ENCODE data around the gene ATG10. TPM values are rescaled to one million over a fixed set of nuclear protein-coding genes. Genes with fewer than 3 reads are reported as not detected.
"Not testable (repeated sequence)": the region's sequence is repeated elsewhere in the genome, so short reads cannot be mapped to it uniquely, and the experiment has no call there.

Gene ATG10
- total RNA-seq, 2 donors from 2014 or later: 4.5 to 7.3 TPM

DNA sequence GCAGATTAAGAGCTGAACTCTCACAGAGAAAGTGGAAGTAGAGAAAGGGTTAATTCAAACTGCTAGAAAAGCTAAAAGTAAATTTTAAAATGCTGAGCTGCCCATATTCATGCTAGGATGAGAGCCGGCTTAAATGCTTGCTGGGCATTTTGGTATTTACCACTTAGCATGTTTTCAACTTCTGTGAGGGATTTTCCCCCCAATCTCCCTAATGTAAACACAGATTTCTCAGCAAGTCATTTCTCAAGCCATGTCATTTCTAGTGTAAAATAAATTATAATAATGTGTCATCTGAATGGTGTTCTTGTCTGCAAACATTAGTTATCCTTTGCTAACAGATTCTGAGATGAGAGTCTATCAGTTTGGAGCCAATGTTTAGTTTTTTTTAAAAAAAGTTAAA lies 284.0 kb downstream of the ATG10 start:
- peak in 1 of 2 donors; percentile 34 for ATAC-seq
- no peaks in the 10 kb centered on the region for H3K36me3 Mint-ChIP-seq
- DNase-seq (ENCODE audit: low spot score in 2 of 2): no peak
- H3K27ac Mint-ChIP-seq: no peak overlapping the region
- no peaks in the 10 kb centered on the region for H3K9me3 Mint-ChIP-seq

DNA sequence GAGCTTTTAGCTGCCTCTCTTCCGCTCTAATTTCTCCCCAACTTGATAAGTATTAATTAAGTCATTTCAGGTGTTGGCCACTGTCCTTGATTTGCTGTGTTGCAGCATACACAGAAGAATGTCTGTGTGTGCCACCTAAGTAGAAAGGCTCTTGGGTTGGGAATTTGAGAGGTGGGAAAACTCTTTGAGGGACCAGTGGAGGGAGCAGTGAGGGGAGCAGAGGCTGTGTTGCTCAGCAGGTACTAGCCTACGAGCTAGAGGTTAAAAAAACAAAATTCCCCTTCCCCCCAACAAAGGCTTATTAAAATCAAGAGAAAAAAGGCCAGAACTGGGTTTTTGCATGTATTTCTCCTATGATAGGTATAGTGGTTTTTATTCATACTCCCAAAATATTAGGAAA lies 285.4 kb downstream of the ATG10 start:
- H3K9me3 Mint-ChIP-seq: no peaks in the 10 kb centered on the region
- no peak overlapping the region for H3K27ac Mint-ChIP-seq
- ATAC-seq: no peak

DNA sequence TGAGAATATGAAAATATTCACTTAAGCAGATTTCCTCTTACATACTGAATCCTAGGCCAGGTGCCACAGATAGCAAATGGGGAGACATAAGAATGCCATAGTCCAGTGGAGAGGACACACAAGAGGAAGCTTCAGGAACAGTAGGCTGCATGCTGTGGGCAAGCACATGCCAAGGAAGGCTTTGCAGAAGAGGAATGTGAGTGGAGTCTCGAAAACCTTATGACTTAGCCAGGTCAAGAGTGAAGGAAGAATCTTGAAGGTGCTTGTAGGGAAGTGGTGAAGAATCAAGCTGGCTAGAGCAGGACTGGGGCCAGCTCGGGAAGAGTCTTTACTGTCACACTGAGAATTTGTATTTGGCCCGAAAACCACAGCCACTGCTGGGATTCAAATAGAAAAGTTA lies 285.9 kb downstream of the ATG10 start:
- DNase-seq (ENCODE audit: low spot score in 2 of 2): no peak
- no peaks in the 10 kb centered on the region for H3K36me3 Mint-ChIP-seq
- ATAC-seq: no peak
- no peaks in the 10 kb centered on the region for H3K9me3 Mint-ChIP-seq
- no peak overlapping the region for H3K27ac Mint-ChIP-seq

More for the DNA sequence above, 285.4 kb downstream of the ATG10 start:
- H3K36me3 Mint-ChIP-seq: no peaks in the 10 kb centered on the region
- DNase-seq (ENCODE audit: low spot score in 2 of 2): no peak

DNA sequence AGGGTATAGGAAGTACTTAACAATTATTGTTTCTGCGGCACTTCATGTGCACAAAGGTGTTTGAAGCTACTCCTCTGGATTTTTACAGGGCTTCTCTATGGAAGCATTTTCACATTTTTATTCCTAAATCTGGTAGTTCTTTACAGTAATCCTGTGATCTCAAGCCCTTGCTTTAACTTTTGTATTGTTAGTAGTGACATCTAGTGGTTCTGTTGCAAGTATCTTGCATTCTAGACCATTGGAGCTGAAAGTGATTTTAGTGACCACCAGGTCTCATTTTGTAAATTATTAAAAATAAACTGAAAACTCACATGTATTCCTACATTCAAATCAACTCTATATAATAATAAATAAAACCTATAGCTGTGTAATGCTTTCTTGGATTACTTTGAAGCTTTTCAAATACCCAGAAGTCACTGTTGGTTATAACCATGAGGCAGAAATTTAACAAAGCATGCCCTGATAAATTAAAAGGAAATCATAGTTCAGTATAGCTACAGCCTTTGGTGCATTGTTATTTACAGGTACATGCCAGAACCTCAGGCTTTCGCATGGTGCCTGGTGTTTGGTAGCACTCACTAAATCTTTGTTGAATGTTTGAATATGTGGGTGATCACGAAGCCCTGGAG lies 287.5 kb downstream of the ATG10 start:
- no peak for ATAC-seq
- Mint-ChIP-seq H3K27ac (no peak overlapping the region), H3K36me3 (no peaks in the 10 kb centered on the region), H3K9me3 (no peaks in the 10 kb centered on the region)
- no peak for DNase-seq (ENCODE audit: low spot score in 2 of 2)

DNA sequence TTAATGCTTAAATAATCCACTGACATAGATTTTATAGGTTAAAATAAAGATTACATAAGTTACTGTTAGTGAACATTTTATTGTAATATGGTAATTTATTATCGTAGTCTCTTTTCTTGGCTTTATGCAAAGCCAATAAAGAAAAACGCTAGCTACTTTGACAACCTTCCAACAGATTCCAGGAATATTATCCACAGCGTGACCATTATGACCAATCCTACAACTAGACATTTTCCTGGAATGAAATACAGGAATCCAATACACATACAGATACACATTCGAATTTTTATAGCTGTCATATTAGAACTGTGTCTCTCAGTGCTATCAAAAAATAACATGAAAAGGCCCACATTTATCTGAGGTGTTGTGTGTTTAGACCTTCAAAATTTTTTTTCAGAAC lies 293.2 kb downstream of the ATG10 start:
- H3K9me3 Mint-ChIP-seq: no peaks in the 10 kb centered on the region
- no peak overlapping the region for H3K27ac Mint-ChIP-seq
- DNase-seq (ENCODE audit: low spot score in 2 of 2): no peak
- peaks cover 0 to 13% of the 10 kb centered on the region in 2 donors for H3K36me3 Mint-ChIP-seq
- no peak for ATAC-seq

DNA sequence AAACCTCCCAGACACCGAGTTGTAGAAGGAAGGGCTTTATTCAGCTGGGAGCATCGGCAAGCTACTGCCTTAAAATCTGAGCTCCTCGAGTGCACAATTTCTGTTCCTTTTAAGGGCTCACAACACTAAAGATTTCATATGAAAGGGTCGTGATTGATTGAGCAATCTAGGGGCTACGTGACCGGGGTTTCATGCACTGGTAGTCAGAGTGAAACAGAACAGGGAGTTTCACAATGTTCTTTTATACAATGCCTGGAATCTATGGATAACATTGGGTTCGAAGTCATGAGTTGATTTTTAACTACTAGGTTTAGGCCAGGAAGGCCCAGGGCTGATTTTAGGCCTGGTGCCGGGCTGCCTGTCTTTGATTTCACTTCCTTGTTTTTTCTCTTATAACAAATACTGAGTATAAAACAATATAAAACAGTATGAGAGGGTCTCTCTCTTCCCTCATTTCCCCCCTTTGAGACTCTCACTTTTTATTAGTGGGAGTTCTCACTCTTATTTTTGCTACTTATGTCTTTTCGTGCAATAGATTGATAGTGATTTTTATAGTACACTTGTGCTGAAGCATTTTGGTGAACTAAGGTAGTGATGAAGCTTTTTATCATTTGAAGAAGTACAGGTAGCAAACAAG lies 295.6 kb downstream of the ATG10 start:
- H3K27ac Mint-ChIP-seq; DNase-seq (ENCODE audit: low spot score in 2 of 2); H3K9me3 Mint-ChIP-seq; ATAC-seq: not testable (repeated sequence)
- H3K36me3 Mint-ChIP-seq: peaks cover 2 to 15% of the 10 kb centered on the region in 2 donors

DNA sequence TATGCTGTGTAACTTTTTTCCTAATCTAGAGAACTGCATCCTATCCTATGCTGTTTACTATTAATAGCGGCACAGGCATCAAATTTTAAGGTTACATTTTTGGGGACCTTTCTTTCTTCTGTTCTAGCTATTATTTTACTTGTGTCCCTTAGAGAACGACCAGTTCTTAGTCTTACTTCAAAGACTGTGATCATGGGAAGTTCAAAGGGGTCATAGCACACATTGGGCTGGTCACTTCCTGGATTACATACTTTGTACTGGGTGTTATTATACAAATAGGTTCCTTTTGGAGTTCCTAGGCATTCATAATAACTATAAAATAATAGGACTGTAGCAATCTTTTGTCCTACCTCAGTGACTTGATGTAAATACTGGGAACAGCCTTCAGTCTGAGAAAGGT lies 297.5 kb downstream of the ATG10 start:
- not testable (repeated sequence) for H3K27ac Mint-ChIP-seq; H3K9me3 Mint-ChIP-seq; DNase-seq (ENCODE audit: low spot score in 2 of 2); ATAC-seq
- H3K36me3 Mint-ChIP-seq: peaks cover 15 to 24% of the 10 kb centered on the region in 2 donors

DNA sequence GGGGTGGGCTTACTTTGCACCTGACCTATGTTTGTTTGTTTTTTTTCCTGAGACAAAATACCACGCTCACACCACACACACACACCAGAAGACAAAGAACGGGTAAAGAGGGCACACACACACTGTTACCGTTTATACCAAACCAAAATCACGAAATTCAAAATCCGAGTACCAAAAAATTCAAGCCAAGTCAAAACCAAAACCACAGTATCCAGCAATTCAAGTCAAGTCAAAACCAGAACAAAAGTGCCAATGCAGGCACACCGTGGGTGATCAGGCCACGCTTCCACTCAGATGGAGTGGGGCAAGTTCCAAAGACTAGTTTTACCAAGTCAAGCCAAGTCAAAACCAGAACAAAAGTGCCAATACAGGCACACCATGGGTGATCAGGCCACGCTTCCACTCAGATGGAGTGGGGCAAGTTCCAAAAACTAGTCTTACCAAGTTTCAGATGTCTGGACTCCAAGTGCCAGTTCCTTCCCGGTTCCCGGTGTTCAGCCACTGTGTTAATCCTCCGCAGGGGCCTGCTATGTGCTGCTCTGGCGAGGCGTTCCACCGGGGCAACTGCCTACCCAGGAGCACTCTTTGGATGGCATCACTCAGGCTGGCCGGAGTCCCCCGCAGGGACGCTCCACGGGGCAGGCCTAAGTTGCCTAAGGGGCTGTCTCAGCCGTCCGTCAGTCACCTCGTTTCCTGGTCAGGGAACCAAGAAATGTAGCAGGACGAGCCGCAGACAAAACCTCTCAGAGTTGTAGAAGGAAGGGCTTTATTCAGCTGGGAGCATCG lies 300.9 kb downstream of the ATG10 start:
- H3K9me3 Mint-ChIP-seq; DNase-seq (ENCODE audit: low spot score in 2 of 2); ATAC-seq: not testable (repeated sequence)
- peak overlapping the region in 1 of 2 donors; percentile 91 for H3K27ac Mint-ChIP-seq
- peaks cover 47 to 53% of the 10 kb centered on the region in 2 donors for H3K36me3 Mint-ChIP-seq

DNA sequence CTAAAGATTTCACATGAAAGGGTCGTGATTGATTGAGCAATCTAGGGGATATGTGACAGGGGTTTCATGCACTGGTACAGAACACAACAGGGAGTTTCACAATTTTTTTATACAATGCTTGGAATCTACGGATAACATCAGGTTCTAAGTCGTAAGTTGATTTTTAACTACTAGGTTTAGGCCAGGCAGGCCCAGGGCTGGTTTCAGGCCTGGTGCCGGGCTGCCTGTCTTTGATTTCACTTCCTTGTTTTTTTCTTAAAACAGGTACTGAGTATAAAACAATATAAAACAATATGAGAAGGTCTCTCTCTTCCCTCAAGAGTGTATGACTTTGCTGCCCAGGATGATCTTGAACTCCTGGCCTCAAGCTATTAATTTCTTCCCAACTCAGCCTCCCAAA lies 301.6 kb downstream of the ATG10 start:
- not testable (repeated sequence) for H3K9me3 Mint-ChIP-seq; ATAC-seq; DNase-seq (ENCODE audit: low spot score in 2 of 2)
- H3K36me3 Mint-ChIP-seq: peaks cover 54 to 57% of the 10 kb centered on the region in 2 donors
- H3K27ac Mint-ChIP-seq: peak overlapping the region in 1 of 2 donors; percentile 87

DNA sequence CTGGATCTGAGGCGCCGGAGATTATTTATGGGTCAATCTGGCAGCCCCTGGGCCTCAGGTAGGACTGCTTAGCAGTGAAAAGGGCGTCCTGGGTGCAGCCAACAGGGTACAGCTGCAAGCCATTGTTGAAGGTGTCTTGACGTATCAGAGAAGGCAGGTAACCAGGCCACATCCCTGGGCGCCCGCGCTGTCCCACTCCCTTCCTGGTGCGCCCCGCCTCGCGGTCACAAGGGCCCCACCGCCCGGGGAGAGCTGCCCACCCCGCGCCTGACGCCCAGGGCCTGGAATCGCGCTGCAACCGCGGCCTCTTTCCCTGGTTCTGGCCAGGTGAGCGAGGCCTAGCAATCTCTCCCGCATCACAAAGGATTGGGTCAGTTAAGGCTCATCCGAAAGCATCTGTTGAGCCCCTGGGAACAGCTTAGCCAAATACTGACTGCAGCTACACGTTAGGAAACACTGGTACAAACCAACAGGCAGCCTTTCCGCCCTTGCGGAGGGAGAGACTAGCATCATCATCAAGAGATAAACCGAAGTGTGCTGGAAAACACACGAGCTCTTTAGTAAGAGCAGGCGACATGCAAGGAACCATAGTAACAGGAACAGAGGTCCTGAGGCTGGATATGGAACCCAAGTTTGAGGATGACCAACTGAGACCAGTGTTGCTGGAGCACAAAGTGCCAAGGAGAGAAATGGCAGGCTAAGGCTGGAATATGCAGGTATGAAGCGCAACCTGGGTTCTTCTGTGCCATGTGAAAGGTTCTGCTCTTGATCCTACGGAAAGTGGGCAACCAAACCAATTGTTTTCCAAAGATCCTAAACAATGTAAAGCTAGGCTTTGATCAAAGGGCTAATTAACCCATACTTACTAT lies 302.8 kb downstream of the ATG10 start:
- ATAC-seq (no peak), DNase-seq (ENCODE audit: low spot score in 2 of 2) (no peak)
- Mint-ChIP-seq H3K36me3 (peaks cover 50 to 56% of the 10 kb centered on the region in 2 donors), H3K9me3 (no peaks in the 10 kb centered on the region), H3K27ac (peak overlapping the region; percentile 19 to 87)

DNA sequence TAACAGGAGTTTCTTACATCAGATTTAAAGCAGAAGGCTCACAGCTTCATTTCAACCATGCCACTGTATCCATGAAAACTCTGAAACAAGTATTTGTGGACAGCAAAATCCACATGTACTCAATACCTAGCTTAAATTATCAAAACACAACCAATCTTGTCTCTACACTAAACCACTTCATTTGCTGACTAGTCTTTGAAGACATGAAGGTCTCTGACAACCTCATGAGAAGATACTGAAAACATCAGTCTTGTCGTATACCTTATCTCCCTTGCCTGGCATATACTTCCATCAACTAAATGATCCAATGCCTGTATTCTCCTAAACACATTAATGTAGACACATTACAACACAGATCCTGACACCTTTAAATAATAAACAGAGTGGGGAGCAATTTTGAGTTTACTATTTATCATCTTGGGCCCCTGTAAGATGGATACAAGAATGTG lies 303.4 kb downstream of the ATG10 start:
- ATAC-seq (no peak), DNase-seq (ENCODE audit: low spot score in 2 of 2) (no peak)
- peak overlapping the region in 1 of 2 donors; percentile 19 for H3K27ac Mint-ChIP-seq
- H3K36me3 Mint-ChIP-seq: peaks cover 51 to 56% of the 10 kb centered on the region in 2 donors
- H3K9me3 Mint-ChIP-seq: no peaks in the 10 kb centered on the region

DNA sequence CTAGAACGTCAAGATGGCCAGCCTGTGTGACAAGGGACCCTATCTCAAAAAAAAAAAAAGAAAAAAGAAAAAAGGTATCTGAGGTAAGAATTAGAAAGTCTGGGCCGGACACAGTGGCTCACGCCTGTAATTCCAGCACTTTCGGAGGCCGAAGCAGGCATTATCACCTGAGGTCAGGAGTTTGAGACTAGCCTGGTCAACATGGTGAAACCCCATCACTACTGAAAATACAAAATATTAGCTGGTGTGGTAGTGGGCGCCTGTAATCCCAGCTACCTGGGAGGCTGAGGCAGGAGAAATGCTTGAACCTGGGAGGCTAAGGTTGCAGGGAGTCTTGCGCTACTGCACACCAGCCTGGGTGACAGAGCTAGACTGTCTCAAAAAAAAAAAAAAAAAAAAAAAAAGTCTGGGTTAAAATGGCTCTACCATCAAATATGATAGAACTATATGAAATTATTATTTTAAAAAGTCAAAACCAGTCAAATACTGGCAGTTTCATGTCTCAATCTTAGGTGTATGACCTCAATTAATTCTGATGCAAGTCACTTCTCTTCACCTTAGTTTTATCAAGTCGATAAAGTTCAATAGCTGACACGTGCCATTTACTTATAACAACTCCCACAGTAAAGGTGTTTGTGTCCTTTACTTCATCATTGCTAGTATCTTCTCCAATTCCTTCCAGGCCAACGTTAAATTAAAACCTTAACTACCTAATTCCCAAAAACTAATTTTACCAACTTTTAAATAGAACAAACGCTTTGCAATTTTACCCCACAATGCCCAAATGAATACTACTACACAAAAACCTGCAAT lies 305.2 kb downstream of the ATG10 start:
- Mint-ChIP-seq H3K27ac (peak overlapping the region; percentile 96 to 98), H3K36me3 (peaks cover 55 to 56% of the 10 kb centered on the region in 2 donors), H3K9me3 (no peaks in the 10 kb centered on the region)
- no peak for DNase-seq (ENCODE audit: low spot score in 2 of 2)
- ATAC-seq: no peak

DNA sequence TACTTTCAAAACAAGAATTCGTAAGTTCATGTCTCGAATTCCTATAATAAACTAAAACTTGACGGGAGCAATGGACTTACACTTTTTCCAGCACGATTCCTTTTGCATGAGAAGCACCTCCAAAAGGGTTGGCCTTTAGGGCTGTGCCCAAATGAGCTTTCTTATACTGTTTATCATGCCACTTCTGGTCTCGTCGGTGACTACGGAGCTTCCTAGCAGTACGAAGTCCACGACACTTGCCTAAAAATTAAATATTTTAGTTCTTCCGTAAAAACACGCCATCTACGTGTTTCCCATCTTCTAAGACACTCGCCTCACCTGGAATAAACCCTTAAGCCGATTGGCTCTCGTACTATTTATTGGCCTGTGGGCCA lies 305.8 kb downstream of the ATG10 start:
- Mint-ChIP-seq H3K27ac (peak overlapping the region; percentile 96 to 98), H3K9me3 (no peaks in the 10 kb centered on the region), H3K36me3 (peaks cover 51 to 53% of the 10 kb centered on the region in 2 donors)
- ATAC-seq (no peak), DNase-seq (ENCODE audit: low spot score in 2 of 2) (no peak)

DNA sequence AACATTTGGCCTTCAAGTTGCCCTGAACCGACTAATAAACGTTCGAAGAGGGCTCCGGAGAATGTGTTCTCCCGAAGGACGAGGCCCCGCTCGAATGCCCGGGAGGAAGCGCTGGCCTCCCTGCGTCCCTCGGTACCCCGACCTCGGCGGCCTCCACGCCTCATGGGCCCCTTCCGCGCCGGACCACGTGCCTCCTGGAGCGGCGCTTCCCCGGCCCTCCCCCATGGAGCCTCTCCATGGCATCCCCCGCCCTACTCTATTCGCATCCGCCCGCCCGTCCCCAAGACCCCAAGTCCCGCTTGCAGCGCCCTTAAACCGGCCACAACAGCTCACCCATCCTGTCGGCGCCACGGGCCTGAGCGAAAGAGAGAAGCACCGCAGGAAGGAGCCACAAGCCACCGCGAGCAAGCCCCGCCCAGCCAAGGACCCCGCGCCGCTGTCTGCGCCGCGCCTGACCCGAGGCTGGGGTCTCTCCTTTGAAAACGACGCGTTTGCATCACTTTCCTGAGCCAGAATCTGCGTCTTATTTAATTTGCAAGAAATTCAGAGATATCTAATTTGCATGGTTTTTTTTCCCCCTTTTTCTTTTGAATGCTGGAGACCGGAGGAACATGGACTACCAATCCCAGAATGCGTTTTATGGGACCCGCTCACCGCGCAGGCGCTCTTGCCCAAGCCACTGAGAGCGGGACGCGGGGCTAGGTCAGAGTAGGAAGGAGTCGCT lies 306.3 kb downstream of the ATG10 start, which contains the start of gene RPS23:
TSS of gene RPS23 (minus strand) at position 368 of the 724 bp plus-strand sequence. CDS start at position 337, 31 bp downstream.
- Mint-ChIP-seq H3K9me3 (no peaks in the 10 kb centered on the region), H3K36me3 (peaks cover 50% of the 10 kb centered on the region in 2 donors), H3K27ac (peak within 1 kb of the TSS; percentile 96 to 98)
- ATAC-seq (peak; percentile 94 to 95), DNase-seq (ENCODE audit: low spot score in 2 of 2) (peak; percentile 87)

Data from activated naive CD4-positive, alpha-beta T cell treated with anti-CD3 and anti-CD28 coated beads, Interleukin-2, amount 50 U/mL, for 72 hours (primary cell).